ENCODE data around the gene SLC22A7.

DNA sequence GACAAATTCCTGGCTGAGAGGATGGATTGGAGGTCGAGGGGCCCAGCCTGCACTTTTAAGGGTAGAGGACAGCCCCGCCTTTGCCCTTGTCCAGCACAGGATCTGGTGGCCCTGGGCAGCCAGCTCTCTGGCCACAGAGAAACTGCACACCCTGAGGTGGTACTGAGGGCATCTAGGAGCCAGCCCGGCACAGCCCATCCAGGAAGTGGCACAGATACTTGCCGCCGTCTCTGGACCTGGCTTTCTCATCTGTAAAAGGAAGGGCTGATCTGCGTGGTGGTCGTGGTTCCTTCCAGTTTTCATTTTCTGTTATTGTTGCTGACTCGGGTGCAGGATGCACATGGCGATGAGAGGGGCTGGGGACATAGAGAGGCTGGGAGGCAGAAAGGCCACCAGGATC lies 16.0 kb upstream of the SLC22A7 start:
- no peak for TF ChIP-seq CTCF (IDR thresholded peaks at IDR 0.05; ENCODE audit: low read length)
- no peak for TF ChIP-seq EZH2 (optimal IDR thresholded peaks at IDR 0.05; ENCODE audit: low read depth, low read length)
